ENCODE data around the gene USP40.

The USP40 gene

GRCh38 chr2:233471291-233472035 lies 95.1 kb downstream of the USP40 start:
- DNase-seq: no peak

- DNase-seq: no peak
Observed at GRCh38 chr2:233470839-233471238, 95.7 kb downstream of the USP40 start.

GRCh38 chr2:233470011-233470687 lies 96.4 kb downstream of the USP40 start:
- no peak for DNase-seq

- no peak for DNase-seq
Observed at GRCh38 chr2:233469261-233470010, 97.1 kb downstream of the USP40 start.

- no peak for DNase-seq
Observed at GRCh38 chr2:233468741-233469110, 97.9 kb downstream of the USP40 start.

GRCh38 chr2:233468047-233468740 lies 98.4 kb downstream of the USP40 start:
- DNase-seq: no peak

- DNase-seq: no peak
Observed at GRCh38 chr2:233466991-233467603, 99.5 kb downstream of the USP40 start.

- DNase-seq: no peak
Observed at GRCh38 chr2:233464531-233465240, 101.9 kb downstream of the USP40 start.

GRCh38 chr2:233464056-233464455 lies 102.5 kb downstream of the USP40 start:
- no peak for DNase-seq

GRCh38 chr2:233463586-233463985 lies 103.0 kb downstream of the USP40 start:
- no peak for DNase-seq

- no peak for DNase-seq
Observed at GRCh38 chr2:233462826-233463470, 103.6 kb downstream of the USP40 start.

- DNase-seq: no peak
Observed at GRCh38 chr2:233462202-233462785, 104.3 kb downstream of the USP40 start.

GRCh38 chr2:233461481-233461891 lies 105.1 kb downstream of the USP40 start:
- DNase-seq: no peak

GRCh38 chr2:233460726-233461441 lies 105.7 kb downstream of the USP40 start:
- no peak for DNase-seq

- no peak for DNase-seq
Observed at GRCh38 chr2:233459426-233459825, 107.2 kb downstream of the USP40 start.

GRCh38 chr2:233458826-233459225 lies 107.8 kb downstream of the USP40 start:
- DNase-seq: no peak

GRCh38 chr2:233458031-233458610 lies 108.5 kb downstream of the USP40 start:
- DNase-seq: no peak

GRCh38 chr2:233457356-233457755 lies 109.2 kb downstream of the USP40 start:
- DNase-seq: no peak

- no peak for DNase-seq
Observed at GRCh38 chr2:233456934-233457333, 109.6 kb downstream of the USP40 start.

GRCh38 chr2:233456111-233456510 lies 110.5 kb downstream of the USP40 start:
- DNase-seq: no peak
